K562 (cell line): ENCODE measurements around the gene HOXB4. TPM values are rescaled to one million over a fixed set of nuclear protein-coding genes. Genes with fewer than 3 reads are reported as not detected.
A peak's percentile ranks its signal among the peaks of the same experiment; 100 is the strongest.

Source experiments
- ATAC-seq: fragments of 200-7000 bp; cut with Tn5 transposase; 3 replicates; pipeline ENCODE4 v1.9.1; 2020; ENCODE audit warnings: moderate library complexity
- BruUV-seq: library from RNA; stranded (reverse); fragments of 400-500 nt; replicated peaks from 2 replicates; lab custom pipeline; 2021; lab: Mats Ljungman, UMichigan
- CTCF ChIA-PET: fragments of 300-600 bp; formaldehyde crosslinking; extraction: SDS; loops from one replicate; lab custom pipeline; 2021; ENCODE audit warnings: low intra/inter-chr PET ratio; lab: Yijun Ruan, JAX
- POLR2A ChIA-PET: fragments of 300-600, 350-650 bp; sonication (Branson Sonifier 250); formaldehyde crosslinking; extraction: SDS; loops from one replicate; lab custom pipeline; 2021; ENCODE audit warnings: antibody characterized with exemption, inconsistent platforms; lab: Yijun Ruan, JAX
- DNase-seq, 4 experiments: peaks; one replicate each; pipeline versions ENCODE4 v3.0.0 to v3.0.0-alpha.2; 2011 to 2018; ENCODE audit warnings: low spot score in 3 of 4, mixed read lengths in 3 of 4; ENCODE audit errors: extremely low read depth in 1 of 4
- FAIRE-seq: peaks from 2 replicates; lab custom pipeline; 2011; peaks lifted over from hg19 to GRCh38; lab: Jason Lieb, UNC
- H2AFZ ChIP-seq: 2 replicates; pipeline ENCODE4 v1.6.0; 2011; ENCODE audit warnings: low read depth, low read length, control low read depth, inconsistent platforms
- H3K27ac ChIP-seq: fragments of 200-600 bp; 3 replicates; pipeline ENCODE4 v1.8.0; 2011; ENCODE audit warnings: low read depth, mild to moderate bottlenecking, control low read depth, inconsistent platforms, low read length, moderate library complexity, mixed read lengths; ENCODE audit errors: extremely low read depth
- H3K27me3 ChIP-seq, 2 experiments: fragments of 300-600 bp in 1 of 2; 2 replicates in 1 of 2; 3 replicates in 1 of 2; pipeline versions ENCODE4 v1.6.0 to v1.8.0; 2011; ENCODE audit warnings: inconsistent platforms in 2 of 2, low read length in 2 of 2, mild to moderate bottlenecking in 1 of 2, mixed read lengths in 1 of 2, moderate library complexity in 1 of 2; ENCODE audit not compliant: control insufficient read depth in 2 of 2, insufficient read depth in 2 of 2
- H3K36me3 ChIP-seq: fragments of 300-600 bp; 3 replicates; pipeline ENCODE4 v1.8.0; 2011; ENCODE audit warnings: mild to moderate bottlenecking, low read length, inconsistent platforms; ENCODE audit not compliant: control insufficient read depth, insufficient read depth
- H3K4me1 ChIP-seq, 2 experiments: fragments of 200-600 bp in 1 of 2; replicated peaks in 1 of 2; 2 replicates in 1 of 2; 3 replicates in 1 of 2; pipeline versions ENCODE4 v1.5.1 to v1.8.0; 2011; ENCODE audit warnings: inconsistent platforms in 2 of 2, low read length in 2 of 2, mild to moderate bottlenecking in 1 of 2, mixed read lengths in 1 of 2, moderate library complexity in 1 of 2; ENCODE audit not compliant: control insufficient read depth in 2 of 2, insufficient read depth in 2 of 2
- H3K4me2 ChIP-seq: 2 replicates; pipeline ENCODE4 v1.6.1; 2011; ENCODE audit warnings: low read length, control low read depth, inconsistent platforms, mixed read lengths; ENCODE audit not compliant: insufficient read depth
- H3K4me3 ChIP-seq: fragments of 200-600 bp; sonication (generic), shearing (Covaris generic); 2 replicates; pipeline ENCODE4 v1.5.1; 2016; ENCODE audit warnings: control low read depth, inconsistent platforms
- H3K79me2 ChIP-seq: fragments of 200-600 bp; 3 replicates; pipeline ENCODE4 v1.8.0; 2011; ENCODE audit warnings: low read length, inconsistent platforms; ENCODE audit not compliant: control insufficient read depth, insufficient read depth
- H3K9ac ChIP-seq, 2 experiments: 2 replicates each; pipeline versions ENCODE4 v1.6.0 to v1.6.1; 2011; ENCODE audit warnings: low read depth in 2 of 2, low read length in 2 of 2, control low read depth in 1 of 2, inconsistent platforms in 1 of 2, mild to moderate bottlenecking in 1 of 2, mixed read lengths in 1 of 2; ENCODE audit not compliant: insufficient read depth in 1 of 2
- H3K9me1 ChIP-seq: one replicate; pipeline ENCODE4 v1.6.0; 2011; ENCODE audit warnings: inconsistent platforms, mild to moderate bottlenecking, low read length, moderate library complexity; ENCODE audit not compliant: control insufficient read depth, insufficient read depth
- H3K9me3 ChIP-seq: replicated peaks from 2 replicates; pipeline ENCODE4 v1.5.1; 2011; ENCODE audit warnings: low read depth, low read length, inconsistent platforms; ENCODE audit not compliant: control insufficient read depth, insufficient read depth
- H4K20me1 ChIP-seq: replicated peaks from 2 replicates; pipeline ENCODE4 v1.6.1; 2011; ENCODE audit warnings: low read length, inconsistent platforms, mixed read lengths; ENCODE audit not compliant: control insufficient read depth, insufficient read depth
- NR2C1 ChIP-seq, 2 experiments: fragments of 450-650 bp; IDR thresholded peaks; 2 replicates each; pipeline ENCODE4 v1.6.1; 2017; ENCODE audit warnings: mild to moderate bottlenecking in 2 of 2, antibody characterized with exemption in 1 of 2, inconsistent platforms in 1 of 2, missing compliant biosample characterization in 1 of 2, missing genetic modification characterization in 1 of 2
- POLR2G ChIP-seq: fragments of 200-400 bp; formaldehyde crosslinking; IDR thresholded peaks from 2 replicates; pipeline ENCODE4 v1.6.1; 2017; ENCODE audit warnings: low read depth, mild to moderate bottlenecking, antibody characterized with exemption, low read length, moderate library complexity
- RBFOX2 ChIP-seq: fragments of 200-400 bp; formaldehyde crosslinking; IDR thresholded peaks from 2 replicates; pipeline ENCODE4 v1.6.1; 2017; ENCODE audit warnings: low read depth, mild to moderate bottlenecking, low read length, moderate library complexity
- RBM22 ChIP-seq: fragments of 200-400 bp; formaldehyde crosslinking; IDR thresholded peaks from 2 replicates; pipeline ENCODE4 v1.6.1; 2018; ENCODE audit warnings: low read length, low read depth; ENCODE audit not compliant: poor library complexity, severe bottlenecking
- ZBTB2 ChIP-seq: fragments of 450-650 bp; IDR thresholded peaks from 2 replicates; pipeline ENCODE4 v1.6.1; 2016; ENCODE audit warnings: antibody characterized with exemption
- ZZZ3 ChIP-seq: fragments of 450-650 bp; IDR thresholded peaks from 2 replicates; pipeline ENCODE4 v1.6.1; 2016; ENCODE audit warnings: antibody characterized with exemption, mild to moderate bottlenecking, moderate library complexity
- WGBS: fragments of 100-300 bp; shearing (Covaris generic); methylation state at CpG from one replicate; pipeline ENCODE4 v1.1.6; 2016; ENCODE audit warnings: low coverage, mixed read lengths; ENCODE audit not compliant: insufficient coverage; ENCODE audit errors: missing lambda C conversion rate; 5-methylcytosine and 5-hydroxymethylcytosine counted together
- in situ Hi-C: fragments of 300-500 bp; cut with MboI; formaldehyde crosslinking; loops from 4 replicates; pipeline ENCODE4 v1.15.0; 2018; ENCODE audit warnings: inconsistent platforms, mixed read lengths
- intact Hi-C: fragments of 100-400 bp; cut with micrococcal nuclease; formaldehyde crosslinking; loops from 2 replicates; pipeline ENCODE4 v1.14.2; 2022
- polyA plus RNA-seq, 8 experiments: library from polyadenylated mRNA; depleted of rRNA in 4 of 8; stranded (reverse) in 5 of 8; unstranded in 3 of 8; fragments of >200 nt; fragmentation: Nextera tagmentation in 2 of 8; fragmentation: Illumina TruSeq in 1 of 8; extraction: Ambion mirVana in 2 of 8; extraction: Trizol in 1 of 8; gene quantifications; 2 replicates each; pipeline versions ENCODE4 v1.2.1 to v1.2.3, GENCODE V29; 2011 to 2014; ENCODE audit warnings: inconsistent platforms in 1 of 8, missing spikeins in 1 of 8
- total RNA-seq, 7 experiments: library from RNA; depleted of rRNA in 6 of 7; stranded (reverse); fragments of >200 nt in 6 of 7; fragmentation: Illumina TruSeq in 2 of 7; extraction: Trizol in 2 of 7; gene quantifications; 2 replicates each; pipeline versions ENCODE4 v1.2.1 to v1.2.3, GENCODE V29; 2011 to 2021; ENCODE audit warnings: low replicate concordance in 1 of 7
- TF ChIP-seq, protein P1 (sequence below), 2 experiments: fragments of 450-650 bp; IDR thresholded peaks; 2 replicates each; pipeline ENCODE4 v1.6.1; 2016
- TF ChIP-seq, protein P2 (sequence below): fragments of 200-800 bp; sonication (Bioruptor generic); IDR thresholded peaks from 2 replicates; pipeline ENCODE4 v1.6.1; 2017; ENCODE audit warnings: missing genetic modification characterization, missing compliant biosample characterization

The HOXB4 gene
- total and polyA plus RNA-seq, 9 of the 15 experiments (the other 6 are each of a cell fraction or from before 2014, with no cell fraction given) = 1.6 to 34.9 (median 14.9) TPM

DNA sequence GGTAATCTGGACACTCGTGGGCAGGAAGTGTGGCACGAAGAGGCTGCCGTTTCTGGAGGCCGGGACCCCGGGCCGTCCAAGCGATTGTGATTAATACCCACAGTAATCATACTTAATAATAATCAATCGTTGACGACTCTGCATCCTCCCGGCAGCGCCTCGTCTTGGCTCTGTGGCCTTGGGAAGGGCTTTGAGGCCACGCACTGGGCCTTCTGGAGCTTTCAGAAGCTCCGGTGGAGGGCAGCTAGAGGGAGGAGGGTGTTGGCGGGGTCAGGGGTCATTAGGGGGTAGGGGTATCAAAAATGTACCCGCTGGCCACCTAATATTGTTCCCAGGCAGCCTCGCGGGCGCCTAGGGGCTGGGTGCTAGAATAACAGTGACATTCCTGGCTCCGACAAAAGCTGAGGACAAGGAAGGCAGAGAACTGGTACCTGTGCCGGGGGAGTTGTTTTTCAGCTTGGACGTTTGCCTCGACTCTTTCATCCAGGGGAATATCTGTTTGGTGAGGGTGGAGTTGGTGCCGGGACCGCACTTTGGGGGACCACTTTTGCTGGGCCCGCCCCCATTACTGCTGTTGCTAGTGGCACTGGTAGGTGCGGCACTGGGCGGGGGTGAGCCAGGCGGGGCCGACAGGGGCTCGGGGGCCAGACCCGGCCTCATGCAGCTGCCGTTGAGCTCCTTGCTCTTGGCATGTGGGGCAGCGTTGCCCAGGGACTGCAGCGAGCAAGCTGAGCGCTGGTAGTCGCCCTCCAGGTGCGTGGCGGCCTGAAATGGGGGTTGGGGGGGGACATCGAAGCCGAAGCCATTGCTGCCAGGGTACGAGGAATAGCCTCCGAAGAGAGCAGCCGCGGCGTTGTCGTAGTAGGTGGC, 26.3 kb downstream of the HOXB4 start:
- CTCF ChIA-PET = no interaction called here

More for the DNA sequence above, 26.3 kb downstream of the HOXB4 start:
- POLR2A ChIA-PET = interaction anchor here (0.5 to 1.0 kb wide), 4 partner anchors 10 to 36 kb away, joined by 3 read pairs; no protein-coding TSS in a partner anchor
- in situ Hi-C loops = no loop called here
- no peak overlapping the region for H3K4me3 ChIP-seq
- H3K27ac ChIP-seq = no peak overlapping the region
- FAIRE-seq (no peak), DNase-seq (no peak), ATAC-seq (no peak)
- H3K9me3 ChIP-seq = no peaks in the 10 kb centered on the region
- peaks cover 59% of the 10 kb centered on the region; the same call in 2 of the 3 replicates for H3K36me3 ChIP-seq
- H3K9ac ChIP-seq = no peak overlapping the region
- TF ChIP-seq ZZZ3 = no peak
- peak; percentile 57 for TF ChIP-seq POLR2G
- peak; percentile 27 for TF ChIP-seq RBM22
- 0 out of 2 replicates have a peak, but pooled peaks have one; percentile 36 for TF ChIP-seq NR2C1 (IDR thresholded peaks at IDR 0.05)
- TF ChIP-seq NR2C1 (tag; IDR thresholded peaks at IDR 0.05) = no peak
- TF ChIP-seq, protein P1, sequence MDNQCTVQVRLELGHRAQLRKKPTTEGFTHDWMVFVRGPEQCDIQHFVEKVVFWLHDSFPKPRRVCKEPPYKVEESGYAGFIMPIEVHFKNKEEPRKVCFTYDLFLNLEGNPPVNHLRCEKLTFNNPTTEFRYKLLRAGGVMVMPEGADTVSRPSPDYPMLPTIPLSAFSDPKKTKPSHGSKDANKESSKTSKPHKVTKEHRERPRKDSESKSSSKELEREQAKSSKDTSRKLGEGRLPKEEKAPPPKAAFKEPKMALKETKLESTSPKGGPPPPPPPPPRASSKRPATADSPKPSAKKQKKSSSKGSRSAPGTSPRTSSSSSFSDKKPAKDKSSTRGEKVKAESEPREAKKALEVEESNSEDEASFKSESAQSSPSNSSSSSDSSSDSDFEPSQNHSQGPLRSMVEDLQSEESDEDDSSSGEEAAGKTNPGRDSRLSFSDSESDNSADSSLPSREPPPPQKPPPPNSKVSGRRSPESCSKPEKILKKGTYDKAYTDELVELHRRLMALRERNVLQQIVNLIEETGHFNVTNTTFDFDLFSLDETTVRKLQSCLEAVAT (IDR thresholded peaks at IDR 0.05) = no peak
- TF ChIP-seq RBFOX2 = peak; percentile 50
- TF ChIP-seq, protein P2, sequence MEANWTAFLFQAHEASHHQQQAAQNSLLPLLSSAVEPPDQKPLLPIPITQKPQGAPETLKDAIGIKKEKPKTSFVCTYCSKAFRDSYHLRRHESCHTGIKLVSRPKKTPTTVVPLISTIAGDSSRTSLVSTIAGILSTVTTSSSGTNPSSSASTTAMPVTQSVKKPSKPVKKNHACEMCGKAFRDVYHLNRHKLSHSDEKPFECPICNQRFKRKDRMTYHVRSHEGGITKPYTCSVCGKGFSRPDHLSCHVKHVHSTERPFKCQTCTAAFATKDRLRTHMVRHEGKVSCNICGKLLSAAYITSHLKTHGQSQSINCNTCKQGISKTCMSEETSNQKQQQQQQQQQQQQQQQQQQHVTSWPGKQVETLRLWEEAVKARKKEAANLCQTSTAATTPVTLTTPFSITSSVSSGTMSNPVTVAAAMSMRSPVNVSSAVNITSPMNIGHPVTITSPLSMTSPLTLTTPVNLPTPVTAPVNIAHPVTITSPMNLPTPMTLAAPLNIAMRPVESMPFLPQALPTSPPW (CRISPR knock-in tag) = 0 out of 2 replicates have a peak, but pooled peaks have one; percentile 3
- TF ChIP-seq ZBTB2 = no peak
- intact Hi-C loops = no loop called here
- no TSS peak for BruUV-seq
- H3K9me1 ChIP-seq = no peaks in the 10 kb centered on the region
- H3K79me2 ChIP-seq = peaks cover 67% of the 10 kb centered on the region
- no peaks in the 10 kb centered on the region for H4K20me1 ChIP-seq
- WGBS = 97% methylated on average over 28 of the region's 47 CpGs
- H2AFZ ChIP-seq = no peak overlapping the region
- peaks cover 44 to 58% of the 10 kb centered on the region in 2 experiments for H3K4me1 ChIP-seq
- H3K4me2 ChIP-seq = no peak overlapping the region
- no peaks in the 10 kb centered on the region for H3K27me3 ChIP-seq
